Naive B cell (primary cell): ENCODE data around the gene MAGI2. TPM values are rescaled to one million over a fixed set of nuclear protein-coding genes. Genes with fewer than 3 reads are reported as not detected.
"Not testable (repeated sequence)": the region's sequence is repeated elsewhere in the genome, so short reads cannot be mapped to it uniquely, and the experiment has no call there.

ENCODE experiments used
- ATAC-seq, 2 donors: fragments of 150-1000 bp; cut with Tn5 transposase; 2 replicates each; pipeline ENCODE4 v1.10.0; 2021; ENCODE audit warnings: low read depth in 2 of 2, mild to moderate bottlenecking in 2 of 2, moderate library complexity in 2 of 2
- DNase-seq: peaks from one replicate; pipeline ENCODE4 v3.0.0; 2022
- H3K27ac Mint-ChIP-seq, 6 donors: one replicate each; pipeline ENCODE4 v1.8.0; 2020 to 2022; ENCODE audit warnings: mild to moderate bottlenecking in 6 of 6, mixed read lengths in 6 of 6, moderate library complexity in 5 of 6, inconsistent platforms in 2 of 6
- H3K27me3 Mint-ChIP-seq, 3 donors: one replicate each; pipeline ENCODE4 v1.8.0; 2021 to 2022; ENCODE audit warnings: mixed read lengths in 3 of 3, mild to moderate bottlenecking in 1 of 3
- H3K36me3 Mint-ChIP-seq, 2 donors: one replicate each; pipeline ENCODE4 v1.8.0; 2020 to 2022; ENCODE audit warnings: mixed read lengths in 2 of 2, inconsistent platforms in 1 of 2, mild to moderate bottlenecking in 1 of 2
- H3K4me1 Mint-ChIP-seq, 3 donors: one replicate each; pipeline ENCODE4 v1.8.0; 2020 to 2022; ENCODE audit warnings: mixed read lengths in 3 of 3, inconsistent platforms in 1 of 3, mild to moderate bottlenecking in 1 of 3, moderate library complexity in 1 of 3
- H3K4me3 Mint-ChIP-seq, 8 donors: one replicate each; pipeline ENCODE4 v1.8.0; 2020 to 2022; ENCODE audit warnings: mild to moderate bottlenecking in 8 of 8, mixed read lengths in 8 of 8, moderate library complexity in 8 of 8, inconsistent platforms in 2 of 8
- H3K9me3 Mint-ChIP-seq, 7 donors: one replicate each; pipeline ENCODE4 v1.8.0; 2020 to 2022; ENCODE audit warnings: mixed read lengths in 7 of 7, mild to moderate bottlenecking in 5 of 7, inconsistent platforms in 2 of 7, moderate library complexity in 1 of 7
- polyA plus RNA-seq, 6 donors: library from polyadenylated mRNA; unstranded; fragments of 300-500 nt; fragmentation: Illumina TruSeq; gene quantifications; one replicate each; pipeline ENCODE4 v1.2.3, GENCODE V29; 2021; ENCODE audit warnings: low read depth in 6 of 6

The MAGI2 gene
- polyA plus RNA-seq, 6 donors from 2014 or later, result 0.04 to 0.06 (median 0.04) TPM; not detected in 3

DNA sequence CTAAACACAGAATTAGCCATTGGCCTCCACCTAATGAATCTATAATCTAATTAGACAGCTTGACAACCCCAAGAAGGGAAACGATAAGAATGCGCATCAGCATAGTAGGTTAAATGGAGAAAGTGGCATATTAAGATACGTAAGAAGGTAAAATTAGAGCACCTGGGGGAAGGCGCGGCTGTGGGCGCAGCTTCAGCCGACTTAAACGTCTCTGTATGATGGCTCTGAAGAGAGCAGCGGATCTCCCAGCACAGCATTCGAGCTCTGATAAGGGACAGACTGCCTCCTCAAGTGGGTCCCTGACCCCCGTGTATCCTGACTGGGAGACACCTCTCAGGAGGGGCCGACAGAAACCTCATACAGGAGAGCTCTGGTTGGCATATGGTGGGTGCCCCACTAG lies 1136.1 kb downstream of the MAGI2 start:
- Mint-ChIP-seq H3K36me3 (no peaks in the 10 kb centered on the region), H3K27me3 (no peaks in the 10 kb centered on the region), H3K4me3 (no peak overlapping the region), H3K4me1 (no peaks in the 10 kb centered on the region), H3K9me3 (peaks cover 0 to 9% (median 2%) of the 10 kb centered on the region in 7 donors), H3K27ac (no peak overlapping the region)
- DNase-seq, result no peak
- no peak for ATAC-seq

- H3K4me3 Mint-ChIP-seq, result no peak overlapping the region
- no peaks in the 10 kb centered on the region for H3K36me3 Mint-ChIP-seq
- ATAC-seq (no peak), DNase-seq (no peak)
- H3K4me1 Mint-ChIP-seq, result no peaks in the 10 kb centered on the region
- no peak overlapping the region for H3K27ac Mint-ChIP-seq
- no peaks in the 10 kb centered on the region for H3K27me3 Mint-ChIP-seq
- H3K9me3 Mint-ChIP-seq, result peaks cover 0 to 9% (median 2%) of the 10 kb centered on the region in 7 donors
Observed at GRCh38 chr7:78316110-78316509, 1137.4 kb downstream of the MAGI2 start.

- DNase-seq (no peak), ATAC-seq (no peak)
- Mint-ChIP-seq H3K36me3 (no peaks in the 10 kb centered on the region), H3K27ac (no peak overlapping the region), H3K27me3 (no peaks in the 10 kb centered on the region), H3K9me3 (peaks cover 0 to 9% (median 0%) of the 10 kb centered on the region in 7 donors), H3K4me3 (no peak overlapping the region), H3K4me1 (no peaks in the 10 kb centered on the region)
Observed at GRCh38 chr7:78315119-78315518, 1138.3 kb downstream of the MAGI2 start.

DNA sequence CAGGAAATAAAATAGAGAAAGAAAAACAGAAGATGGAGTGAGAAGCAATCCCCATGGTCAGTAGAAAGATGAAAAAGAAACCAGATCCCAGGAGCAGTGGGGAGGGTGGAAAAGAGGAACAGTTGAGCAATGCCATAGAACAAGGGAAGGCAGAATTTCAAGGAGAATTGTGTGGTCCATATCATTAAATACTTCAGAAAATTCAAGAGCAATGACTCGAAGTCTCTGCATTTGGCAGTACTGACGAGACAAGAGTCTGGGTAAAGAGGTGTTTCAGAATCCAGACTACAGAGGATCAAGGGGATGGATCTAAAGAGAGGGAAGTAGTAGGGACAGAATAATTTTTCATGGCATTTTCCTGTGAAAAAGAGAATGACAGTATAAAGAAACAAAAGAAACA lies 1142.3 kb downstream of the MAGI2 start:
- ATAC-seq, result no peak
- no peak overlapping the region for H3K27ac Mint-ChIP-seq

GRCh38 chr7:78307892-78308291 lies 1145.6 kb downstream of the MAGI2 start:
- H3K9me3 Mint-ChIP-seq, result peaks cover 0 to 8% (median 0%) of the 10 kb centered on the region in 7 donors
- no peak for DNase-seq
- H3K4me3 Mint-ChIP-seq, result no peak overlapping the region
- ATAC-seq, result no peak
- no peak overlapping the region for H3K27ac Mint-ChIP-seq
- H3K27me3 Mint-ChIP-seq, result no peaks in the 10 kb centered on the region
- H3K4me1 Mint-ChIP-seq, result no peaks in the 10 kb centered on the region
- H3K36me3 Mint-ChIP-seq, result no peaks in the 10 kb centered on the region

More for the DNA sequence above, 1142.3 kb downstream of the MAGI2 start:
- Mint-ChIP-seq H3K36me3 (no peaks in the 10 kb centered on the region), H3K27me3 (no peaks in the 10 kb centered on the region), H3K9me3 (peaks cover 0 to 8% (median 0%) of the 10 kb centered on the region in 7 donors), H3K4me3 (no peak overlapping the region), H3K4me1 (no peaks in the 10 kb centered on the region)
- DNase-seq, result no peak

DNA sequence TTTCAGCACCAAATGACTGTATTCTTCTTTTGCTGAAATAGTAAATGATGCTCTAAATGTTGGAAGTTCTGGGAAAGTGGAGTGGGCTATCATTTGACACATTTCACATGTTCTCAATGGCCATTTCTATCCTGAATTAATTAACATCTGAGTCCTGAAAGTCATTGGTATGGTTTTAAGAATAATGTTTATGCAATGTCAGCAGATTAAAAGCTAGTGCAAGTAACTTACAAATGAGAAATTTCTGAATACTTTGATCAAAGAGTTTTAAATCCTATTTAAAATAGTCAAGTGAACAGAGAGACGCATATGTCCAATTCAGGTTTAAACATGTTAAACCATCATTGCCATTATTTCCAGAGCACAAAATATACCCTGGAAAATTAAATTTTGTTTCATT lies 1146.8 kb downstream of the MAGI2 start:
- H3K4me3 Mint-ChIP-seq, result no peak overlapping the region
- peaks cover 0 to 8% (median 0%) of the 10 kb centered on the region in 7 donors for H3K9me3 Mint-ChIP-seq
- no peaks in the 10 kb centered on the region for H3K36me3 Mint-ChIP-seq

GRCh38 chr7:78301407-78301806 lies 1152.1 kb downstream of the MAGI2 start:
- Mint-ChIP-seq H3K9me3 (peaks cover 0 to 5% (median 0%) of the 10 kb centered on the region in 7 donors), H3K36me3 (no peaks in the 10 kb centered on the region), H3K27ac (no peak overlapping the region), H3K27me3 (no peaks in the 10 kb centered on the region), H3K4me1 (no peaks in the 10 kb centered on the region), H3K4me3 (no peak overlapping the region)
- DNase-seq (no peak), ATAC-seq (no peak)

More for the DNA sequence above, 1146.8 kb downstream of the MAGI2 start:
- Mint-ChIP-seq H3K27me3 (no peaks in the 10 kb centered on the region), H3K27ac (no peak overlapping the region), H3K4me1 (no peaks in the 10 kb centered on the region)
- ATAC-seq (no peak), DNase-seq (no peak)

DNA sequence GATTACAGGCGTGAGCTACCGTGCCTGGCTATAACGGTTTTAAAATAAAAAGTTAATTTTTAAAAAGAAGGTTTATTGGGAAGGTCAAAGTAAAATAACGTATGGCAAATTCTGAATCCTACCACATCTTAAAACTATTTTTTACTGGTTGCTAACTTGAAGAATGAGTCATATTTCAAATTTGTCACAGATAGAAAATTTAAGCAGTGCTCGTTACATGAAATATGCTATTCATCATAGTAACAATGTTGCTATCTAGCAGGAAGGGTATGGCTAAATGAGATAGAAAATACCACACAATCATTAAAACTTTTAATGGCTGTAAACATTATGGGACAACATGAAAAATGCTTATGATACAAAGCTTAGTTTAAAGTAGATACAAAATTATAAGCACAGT lies 1154.4 kb downstream of the MAGI2 start:
- Mint-ChIP-seq H3K4me3 (no peak overlapping the region), H3K27me3 (no peaks in the 10 kb centered on the region), H3K36me3 (no peaks in the 10 kb centered on the region), H3K4me1 (no peaks in the 10 kb centered on the region), H3K27ac (no peak overlapping the region), H3K9me3 (peaks cover 0 to 12% (median 3%) of the 10 kb centered on the region in 7 donors)
- ATAC-seq (no peak), DNase-seq (no peak)

GRCh38 chr7:78296644-78297371 lies 1156.7 kb downstream of the MAGI2 start:
- DNase-seq, result no peak
- ATAC-seq, result no peak
- peaks cover 0 to 12% (median 3%) of the 10 kb centered on the region in 7 donors for H3K9me3 Mint-ChIP-seq
- H3K4me3 Mint-ChIP-seq, result no peak overlapping the region
- no peaks in the 10 kb centered on the region for H3K27me3 Mint-ChIP-seq
- no peaks in the 10 kb centered on the region for H3K4me1 Mint-ChIP-seq
- H3K27ac Mint-ChIP-seq, result no peak overlapping the region
- no peaks in the 10 kb centered on the region for H3K36me3 Mint-ChIP-seq

- no peaks in the 10 kb centered on the region for H3K4me1 Mint-ChIP-seq
- DNase-seq (no peak), ATAC-seq (no peak)
- no peak overlapping the region for H3K4me3 Mint-ChIP-seq
- no peaks in the 10 kb centered on the region for H3K27me3 Mint-ChIP-seq
- H3K36me3 Mint-ChIP-seq, result no peaks in the 10 kb centered on the region
- no peak overlapping the region for H3K27ac Mint-ChIP-seq
- peaks cover 0 to 12% (median 5%) of the 10 kb centered on the region in 7 donors for H3K9me3 Mint-ChIP-seq
Observed at GRCh38 chr7:78296046-78296597, 1157.3 kb downstream of the MAGI2 start.

DNA sequence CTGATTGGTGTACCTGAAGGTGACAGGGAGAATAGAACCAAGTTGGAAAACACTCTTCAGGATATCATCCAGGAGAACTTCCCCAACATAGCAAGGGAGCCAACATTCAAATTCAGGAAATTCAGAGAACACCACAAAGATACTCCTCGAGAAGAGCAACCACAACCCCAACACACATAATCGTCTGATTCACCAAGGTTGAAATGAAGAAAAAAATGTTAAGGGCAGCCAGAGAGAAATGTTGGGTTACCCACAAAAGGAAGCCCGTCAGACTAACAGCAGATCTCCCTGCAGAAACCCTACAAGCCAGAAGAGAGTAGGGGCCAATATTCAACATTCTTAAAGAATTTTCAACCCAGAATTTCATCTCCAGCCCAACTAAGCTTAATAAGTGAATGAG lies 1164.0 kb downstream of the MAGI2 start:
- ATAC-seq, H3K4me3 Mint-ChIP-seq, H3K9me3 Mint-ChIP-seq, DNase-seq, H3K27ac Mint-ChIP-seq, H3K4me1 Mint-ChIP-seq, H3K36me3 Mint-ChIP-seq: not testable (repeated sequence)
- H3K27me3 Mint-ChIP-seq, result peaks cover 6 to 11% (median 6%) of the 10 kb centered on the region in 3 donors

- ATAC-seq, result no peak
- Mint-ChIP-seq H3K4me3 (no peak overlapping the region), H3K27ac (no peak overlapping the region), H3K36me3 (no peaks in the 10 kb centered on the region), H3K9me3 (peaks cover 0 to 8% (median 4%) of the 10 kb centered on the region in 7 donors), H3K4me1 (peaks cover 0 to 5% (median 4%) of the 10 kb centered on the region in 3 donors), H3K27me3 (peaks cover 6 to 11% (median 6%) of the 10 kb centered on the region in 3 donors)
- no peak for DNase-seq
Observed at GRCh38 chr7:78284945-78285344, 1168.5 kb downstream of the MAGI2 start.

DNA sequence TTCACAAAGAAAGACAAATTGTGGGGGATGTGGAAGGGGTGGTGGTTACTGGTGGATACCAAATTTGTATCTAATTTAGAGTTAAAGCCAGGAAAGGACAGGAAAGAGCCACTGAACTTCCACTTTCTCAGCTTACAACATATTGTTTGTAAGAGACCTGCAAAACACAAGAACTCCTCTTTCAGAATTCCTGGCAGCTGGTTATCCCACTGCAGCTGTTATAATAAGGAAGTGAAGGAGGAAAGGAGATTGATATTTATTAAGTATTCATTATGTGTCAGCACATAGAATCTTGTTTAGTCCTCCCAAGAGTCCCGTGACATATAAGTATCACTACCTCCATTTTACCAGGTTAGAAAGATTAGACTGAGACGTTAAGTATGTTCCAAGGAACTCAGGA lies 1173.2 kb downstream of the MAGI2 start:
- DNase-seq (no peak), ATAC-seq (no peak)
- Mint-ChIP-seq H3K27ac (no peak overlapping the region), H3K27me3 (peaks cover 0 to 7% (median 0%) of the 10 kb centered on the region in 3 donors), H3K36me3 (no peaks in the 10 kb centered on the region), H3K9me3 (peaks cover 0 to 8% (median 3%) of the 10 kb centered on the region in 7 donors), H3K4me1 (peaks cover 0 to 5% (median 4%) of the 10 kb centered on the region in 3 donors), H3K4me3 (no peak overlapping the region)

GRCh38 chr7:78279457-78279856 lies 1174.0 kb downstream of the MAGI2 start:
- Mint-ChIP-seq H3K9me3 (peaks cover 0 to 8% (median 3%) of the 10 kb centered on the region in 7 donors), H3K4me3 (no peak overlapping the region), H3K4me1 (peaks cover 0 to 5% (median 4%) of the 10 kb centered on the region in 3 donors), H3K27ac (no peak overlapping the region), H3K27me3 (peaks cover 0 to 7% (median 0%) of the 10 kb centered on the region in 3 donors), H3K36me3 (no peaks in the 10 kb centered on the region)
- DNase-seq (no peak), ATAC-seq (no peak)
